BE2C (cell line): Measurements from ENCODE around the gene COG3.
A peak's percentile ranks its signal among the peaks of the same experiment; 100 is the strongest.

Experiments
- DNase-seq: peaks from one replicate; pipeline ENCODE4 v3.0.0-alpha.2; 2020
- H3K27me3 ChIP-seq: fragments of 250-450 bp; sonication (Bioruptor Pico); 2 replicates; pipeline ENCODE4 v1.5.1; 2020; ENCODE audit warnings: mild to moderate bottlenecking
- H3K36me3 ChIP-seq: fragments of 250-450 bp; sonication (Bioruptor Pico); 2 replicates; pipeline ENCODE4 v1.5.1; 2020; ENCODE audit warnings: mild to moderate bottlenecking
- H3K4me1 ChIP-seq: fragments of 250-450 bp; sonication (Bioruptor Pico); 2 replicates; pipeline ENCODE4 v1.5.1; 2020
- H3K4me3 ChIP-seq: 2 replicates; pipeline ENCODE4 v1.5.1; 2011; ENCODE audit warnings: low read depth, low read length
- H3K9me3 ChIP-seq: fragments of 250-450 bp; sonication (Bioruptor Pico); 2 replicates; pipeline ENCODE4 v1.5.1; 2020
- TF ChIP-seq, protein P1 (sequence below): IDR thresholded peaks from 2 replicates; pipeline ENCODE4 v1.5.1; 2012; ENCODE audit warnings: mild to moderate bottlenecking, low read depth, low read length

Gene COG3

DNA sequence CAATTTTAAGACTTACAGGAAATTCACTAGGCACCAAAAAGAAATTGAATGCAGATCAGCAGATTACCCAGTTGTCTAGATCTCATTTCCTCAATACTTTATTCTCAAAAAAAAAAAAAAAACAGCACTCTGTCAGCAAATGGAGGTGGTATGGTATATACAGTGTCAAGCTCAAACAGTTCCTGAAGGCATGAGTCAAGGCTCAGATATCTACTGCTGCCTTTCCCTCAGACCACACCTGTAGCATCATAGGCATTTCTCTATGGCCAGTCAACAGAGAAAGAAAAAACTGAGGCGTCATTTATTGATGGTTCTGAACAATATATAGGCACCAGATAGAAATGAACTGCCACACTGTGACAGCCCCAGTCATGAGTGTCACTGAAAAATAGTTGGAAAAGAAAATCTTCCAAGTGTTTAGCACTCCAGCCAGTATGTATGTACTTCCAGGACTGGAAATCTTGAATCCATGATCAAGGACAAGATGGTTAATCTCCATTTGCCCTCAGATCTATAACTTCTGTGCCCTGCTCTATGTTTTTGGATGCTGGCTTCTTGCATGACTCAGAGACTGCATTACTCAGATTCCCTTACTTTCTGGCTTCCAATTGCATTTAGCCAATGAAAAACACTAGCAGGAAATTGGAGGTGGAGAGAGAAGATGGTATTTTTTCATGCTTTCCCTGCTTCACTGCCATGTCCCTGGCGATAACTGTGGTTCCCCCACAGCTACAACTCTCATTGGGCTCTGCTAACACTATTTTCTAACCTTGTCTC is 8.4 kb upstream of the COG3 start:
- TF ChIP-seq, protein P1, sequence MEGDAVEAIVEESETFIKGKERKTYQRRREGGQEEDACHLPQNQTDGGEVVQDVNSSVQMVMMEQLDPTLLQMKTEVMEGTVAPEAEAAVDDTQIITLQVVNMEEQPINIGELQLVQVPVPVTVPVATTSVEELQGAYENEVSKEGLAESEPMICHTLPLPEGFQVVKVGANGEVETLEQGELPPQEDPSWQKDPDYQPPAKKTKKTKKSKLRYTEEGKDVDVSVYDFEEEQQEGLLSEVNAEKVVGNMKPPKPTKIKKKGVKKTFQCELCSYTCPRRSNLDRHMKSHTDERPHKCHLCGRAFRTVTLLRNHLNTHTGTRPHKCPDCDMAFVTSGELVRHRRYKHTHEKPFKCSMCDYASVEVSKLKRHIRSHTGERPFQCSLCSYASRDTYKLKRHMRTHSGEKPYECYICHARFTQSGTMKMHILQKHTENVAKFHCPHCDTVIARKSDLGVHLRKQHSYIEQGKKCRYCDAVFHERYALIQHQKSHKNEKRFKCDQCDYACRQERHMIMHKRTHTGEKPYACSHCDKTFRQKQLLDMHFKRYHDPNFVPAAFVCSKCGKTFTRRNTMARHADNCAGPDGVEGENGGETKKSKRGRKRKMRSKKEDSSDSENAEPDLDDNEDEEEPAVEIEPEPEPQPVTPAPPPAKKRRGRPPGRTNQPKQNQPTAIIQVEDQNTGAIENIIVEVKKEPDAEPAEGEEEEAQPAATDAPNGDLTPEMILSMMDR, result no peak
- no peaks in the 10 kb centered on the region for H3K36me3 ChIP-seq
- H3K4me1 ChIP-seq, result no peaks in the 10 kb centered on the region
- no peak overlapping the region for H3K4me3 ChIP-seq
- DNase-seq, result no peak
- no peaks in the 10 kb centered on the region for H3K9me3 ChIP-seq
- H3K27me3 ChIP-seq, result no peaks in the 10 kb centered on the region

DNA sequence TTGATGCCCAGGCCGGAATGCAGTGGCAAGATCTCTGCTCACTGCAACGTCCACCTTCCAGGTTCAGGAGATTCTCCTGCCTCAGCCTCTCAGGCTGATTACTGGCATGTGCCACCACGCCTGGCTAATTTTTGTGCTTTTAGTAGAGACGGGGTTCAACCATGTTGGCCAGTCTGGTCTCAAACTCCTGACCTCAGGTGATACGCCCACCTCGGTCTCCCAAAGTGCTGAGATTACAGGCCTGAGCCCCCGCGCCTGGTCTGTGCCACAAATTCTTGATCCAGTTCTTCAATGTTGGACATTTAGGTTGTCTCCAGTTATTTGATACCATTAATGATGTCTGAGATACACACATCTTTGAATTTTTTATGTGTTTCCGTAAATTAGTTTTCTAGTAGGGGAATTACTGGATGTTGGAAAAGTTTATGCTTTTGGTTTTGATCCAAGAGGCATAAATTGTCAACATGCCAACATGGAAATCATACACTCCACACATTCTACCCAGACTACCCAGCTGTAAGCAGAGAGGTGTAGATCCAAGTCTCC is 525 bp upstream of the COG3 start:
- no peak for DNase-seq
- no peaks in the 10 kb centered on the region for H3K9me3 ChIP-seq
- TF ChIP-seq, protein P1, result peak; percentile 52
- H3K27me3 ChIP-seq, result no peaks in the 10 kb centered on the region
- no peaks in the 10 kb centered on the region for H3K36me3 ChIP-seq
- H3K4me1 ChIP-seq, result peaks cover 4% of the 10 kb centered on the region; the same call in 1 of the 2 replicates
- peak overlapping the region; percentile 89 for H3K4me3 ChIP-seq

DNA sequence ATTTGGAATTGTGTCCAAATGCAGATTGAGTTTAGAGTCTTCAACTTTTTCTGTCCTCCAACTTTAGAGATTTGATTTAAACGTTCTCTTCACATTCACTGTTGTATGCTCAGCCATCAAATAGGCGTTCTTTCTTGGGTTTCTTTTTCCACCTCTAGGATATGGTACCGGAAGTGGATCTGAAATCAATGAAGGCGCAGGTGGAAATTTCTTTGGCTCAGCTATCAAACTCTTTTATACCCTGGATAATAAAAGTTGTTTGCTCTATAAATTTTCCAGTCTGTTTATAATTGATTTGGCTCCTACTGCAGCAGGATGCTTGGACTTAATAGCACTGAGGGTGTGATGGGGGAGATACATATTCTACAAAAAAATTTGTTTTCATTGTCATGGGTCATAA is 1.6 kb downstream of the COG3 start:
- Histone ChIP-seq H3K4me1 (peaks cover 4% of the 10 kb centered on the region; the same call in 1 of the 2 replicates), H3K27me3 (no peaks in the 10 kb centered on the region), H3K36me3 (no peaks in the 10 kb centered on the region), H3K4me3 (peak overlapping the region; percentile 89; the same call in 1 of the 2 replicates), H3K9me3 (no peaks in the 10 kb centered on the region)
- DNase-seq, result no peak
- TF ChIP-seq, protein P1, result no peak

DNA sequence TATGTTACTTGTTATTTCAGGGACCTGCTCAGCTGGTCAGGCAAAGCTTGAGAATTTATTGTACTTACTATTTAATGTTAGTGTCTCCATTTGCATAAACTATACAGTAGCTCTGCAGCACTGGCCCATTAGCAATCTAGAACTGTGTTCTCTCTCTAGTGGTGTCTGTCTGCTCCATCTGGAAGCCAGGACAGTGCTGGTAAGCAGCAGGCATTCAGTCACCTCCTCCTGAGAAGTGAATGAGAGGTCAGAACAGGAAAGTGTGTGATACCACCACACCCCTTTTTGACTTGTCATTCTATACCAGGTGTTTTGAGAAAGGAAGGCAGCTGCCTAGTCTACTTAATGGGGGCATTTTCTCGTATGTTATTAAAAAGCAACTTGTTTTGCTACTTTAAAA is 3.9 kb downstream of the COG3 start:
- H3K9me3 ChIP-seq, result no peaks in the 10 kb centered on the region
- H3K27me3 ChIP-seq, result no peaks in the 10 kb centered on the region
- H3K36me3 ChIP-seq, result no peaks in the 10 kb centered on the region
- TF ChIP-seq, protein P1, result no peak
- H3K4me1 ChIP-seq, result peaks cover 4% of the 10 kb centered on the region; the same call in 1 of the 2 replicates
- no peak overlapping the region for H3K4me3 ChIP-seq
- DNase-seq, result no peak

DNA sequence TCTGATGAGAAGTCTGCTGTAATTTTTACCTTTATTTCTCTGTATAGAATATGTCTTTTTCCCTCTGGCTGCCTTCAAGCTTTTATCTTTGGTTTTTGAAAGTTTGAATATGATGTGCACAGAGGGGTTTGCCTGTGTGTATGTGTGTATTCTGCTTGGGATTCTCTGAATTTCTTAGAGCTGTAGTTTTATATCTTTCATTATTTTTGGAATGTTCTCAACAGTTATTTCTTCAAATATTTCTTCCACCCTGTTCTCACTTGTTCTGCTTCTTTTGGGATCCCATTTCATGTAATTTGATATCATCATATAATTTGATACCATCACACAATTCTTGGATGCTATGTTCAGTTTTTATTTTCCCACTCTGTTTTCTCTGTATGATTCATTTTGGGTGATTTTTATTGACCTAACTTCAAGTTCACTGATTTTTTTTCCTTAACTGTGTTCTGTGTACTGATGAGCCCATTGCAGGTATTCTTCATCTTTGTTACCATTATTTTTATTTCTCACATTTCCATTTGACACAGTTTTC is 7.5 kb downstream of the COG3 start:
- H3K36me3 ChIP-seq, result peaks cover 4% of the 10 kb centered on the region
- no peak for DNase-seq
- H3K27me3 ChIP-seq, result no peaks in the 10 kb centered on the region
- H3K4me1 ChIP-seq, result peaks cover 4% of the 10 kb centered on the region; the same call in 1 of the 2 replicates
- no peaks in the 10 kb centered on the region for H3K9me3 ChIP-seq
- H3K4me3 ChIP-seq, result no peak overlapping the region
- TF ChIP-seq, protein P1, result no peak

DNA sequence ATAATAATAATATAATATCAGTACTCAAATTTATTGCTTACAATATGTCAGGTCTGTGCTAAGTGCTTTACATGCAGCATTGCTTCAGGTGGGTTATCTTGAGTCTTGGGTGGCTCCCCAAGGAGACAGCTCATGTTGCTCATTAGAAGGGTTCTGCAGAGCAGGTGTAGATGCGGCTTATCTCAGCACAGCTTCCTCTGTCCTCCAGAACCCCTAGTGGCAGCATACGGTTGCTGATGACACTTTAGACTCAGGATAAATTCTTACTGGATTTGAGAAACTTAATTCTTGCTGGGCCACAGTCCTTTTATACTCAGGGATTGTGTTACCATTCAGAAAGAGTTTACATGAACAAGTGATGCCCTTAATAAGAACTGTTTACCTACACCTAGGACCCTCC is 8.9 kb downstream of the COG3 start:
- peak; percentile 19 for DNase-seq

More for the DNA sequence above, 8.9 kb downstream of the COG3 start:
- peaks cover 4% of the 10 kb centered on the region for H3K36me3 ChIP-seq
- no peaks in the 10 kb centered on the region for H3K27me3 ChIP-seq
- TF ChIP-seq, protein P1, result peak; percentile 56
- no peak overlapping the region for H3K4me3 ChIP-seq
- H3K4me1 ChIP-seq, result peaks cover 2% of the 10 kb centered on the region; the same call in 1 of the 2 replicates
- no peaks in the 10 kb centered on the region for H3K9me3 ChIP-seq
